Measurements from ENCODE around the gene BCR. TPM values are rescaled to one million over a fixed set of nuclear protein-coding genes. Genes with fewer than 3 reads are reported as not detected.

The BCR gene
- total and polyA plus RNA-seq, 2 of the 8 experiments (the other 6 are each of a cell fraction or from before 2014, with no cell fraction given), result 66.7 to 130 TPM

GRCh38 chr22:23275751-23276150, 95.4 kb downstream of the BCR start:
- Histone ChIP-seq H4K91ac (replicated peaks; ENCODE audit: insufficient read length, low read length) (no peak overlapping the region), H3K9ac (replicated peaks in 1 of 4; ENCODE audit: extremely low read depth in 1 of 4, low read depth in 3 of 4, low read length in 3 of 4) (no peak overlapping the region), H2BK20ac (ENCODE audit: low read length) (no peak overlapping the region), H3K18ac (ENCODE audit: extremely low read depth, low read length) (no peak overlapping the region), H2BK15ac (ENCODE audit: low read length) (no peak overlapping the region), H3K79me1 (ENCODE audit: low read depth, low read length) (no peaks in the 10 kb centered on the region), H4K20me1 (replicated peaks in 1 of 2; ENCODE audit: control insufficient read depth in 1 of 2, insufficient read depth in 2 of 2, low read length in 2 of 2) (peaks cover 4 to 21% of the 10 kb centered on the region in 2 experiments), H2BK120ac (replicated peaks; ENCODE audit: low read depth, low read length) (no peak overlapping the region), H3K4me1 (replicated peaks in 1 of 4; ENCODE audit: control insufficient read depth in 3 of 4, insufficient read depth in 4 of 4, low read length in 3 of 4) (no peaks in the 10 kb centered on the region), H4K5ac (ENCODE audit: insufficient read length, low read depth, low read length) (no peak overlapping the region), H2AFZ (ENCODE audit: low read length) (no peak overlapping the region), H3K56ac (replicated peaks; ENCODE audit: insufficient read length, low read depth, low read length) (no peak overlapping the region), H3K79me2 (ENCODE audit: control insufficient read depth in 1 of 2, insufficient read depth in 2 of 2, low read length in 2 of 2) (no peaks in the 10 kb centered on the region), H3K36me3 (ENCODE audit: control insufficient read depth in 2 of 4, insufficient read depth in 4 of 4, low read length in 3 of 4) (peaks cover 14 to 45% (median 35%) of the 10 kb centered on the region in 4 experiments; a peak in 7 of 8 replicates), H3K4me3 (ENCODE audit: extremely low read depth in 1 of 4, insufficient read depth in 2 of 4, low read depth in 3 of 4, low read length in 4 of 4) (no peak overlapping the region), H4K8ac (ENCODE audit: extremely low read depth, insufficient read depth, low read length) (no peak overlapping the region), H3K4me2 (ENCODE audit: insufficient read depth in 1 of 2, low read depth in 2 of 2, low read length in 2 of 2) (no peak overlapping the region), H3K27ac (ENCODE audit: low read depth, low read length) (no peak overlapping the region), H2AK5ac (ENCODE audit: low read depth, low read length) (no peak overlapping the region), H3K4ac (replicated peaks; ENCODE audit: insufficient read length, low read depth, low read length) (no peak overlapping the region), H2BK12ac (ENCODE audit: low read depth, low read length) (no peak overlapping the region), H2BK5ac (ENCODE audit: low read depth, low read length) (no peak overlapping the region), H3K23ac (ENCODE audit: insufficient read length) (no peak overlapping the region), H3K9me3 (ENCODE audit: insufficient read depth in 2 of 2, low read depth in 1 of 2, low read length in 1 of 2) (no peaks in the 10 kb centered on the region), H3K27me3 (replicated peaks in 1 of 4; ENCODE audit: control insufficient read depth in 3 of 4, extremely low read depth in 1 of 4, insufficient read depth in 3 of 4, low read length in 3 of 4) (no peaks in the 10 kb centered on the region), H3K23me2 (ENCODE audit: low read depth, low read length) (no peaks in the 10 kb centered on the region), H3K14ac (ENCODE audit: insufficient read length) (no peak overlapping the region)
- FAIRE-seq, result no peak
- WGBS, 2 experiments (ENCODE audit: extremely low coverage in 1 of 2, insufficient coverage in 1 of 2, insufficient read length in 1 of 2, insufficient replicate concordance in 2 of 2, low coverage in 1 of 2, low lambda C conversion rate in 2 of 2, missing lambda C conversion rate in 1 of 2), result 92% methylated on average over 14 of the region's 14 CpGs; no CpG with 5 or more reads in 1 of the 2 experiments
- no peak for DNase-seq (ENCODE audit: low read depth in 1 of 2, low spot score in 2 of 2)
- ChIA-PET POLR2A (ENCODE audit: partially characterized antibody) (interaction anchor here (1.0 kb wide), 1 partner anchor 123 kb away, joined by 3 read pairs; no protein-coding TSS in a partner anchor), CTCF (ENCODE audit: partially characterized antibody) (interaction anchor here (0.8 to 18.6 kb wide), 6 partner anchors 14 to 119 kb away, joined by 3 to 358 read pairs (median 4); partner anchors contain the start of gene BCR)
- TF ChIP-seq SUZ12 (IDR thresholded peaks at IDR 0.05; ENCODE audit: low read length) (no peak), JUN (IDR thresholded peaks at IDR 0.05; ENCODE audit: low read depth, low read length) (no peak), RBBP5 (IDR thresholded peaks at IDR 0.05; ENCODE audit: borderline replicate concordance, low read depth, low read length) (no peak), CBX8 (IDR thresholded peaks at IDR 0.05; ENCODE audit: borderline replicate concordance, low read depth, low read length) (no peak), POU5F1 (IDR thresholded peaks at IDR 0.05; ENCODE audit: low read depth, low read length) (no peak), ZNF274 (IDR thresholded peaks at IDR 0.05; ENCODE audit: borderline replicate concordance, extremely low read depth, low read length) (no peak), TEAD4 (IDR thresholded peaks at IDR 0.05; ENCODE audit: low read depth, low read length) (no peak), SP1 (IDR thresholded peaks at IDR 0.05; ENCODE audit: low read depth, low read length) (no peak)

Measured in H1 (cell line).